Right renal pelvis (tissue), 4 donors: ENCODE measurements around the gene PCCA. TPM values are rescaled to one million over a fixed set of nuclear protein-coding genes. Genes with fewer than 3 reads are reported as not detected.

Source experiments
- DNase-seq, 4 donors: peaks; one replicate each; pipeline ENCODE4 v3.0.0-alpha.2; 2013; ENCODE audit warnings: low read depth in 4 of 4, low spot score in 3 of 4, missing footprints in 1 of 4
- polyA plus RNA-seq, 4 donors: library from polyadenylated mRNA; unstranded; fragments of 120-200 nt; gene quantifications; one replicate each; pipeline ENCODE4 v1.2.1, GENCODE V29; 2013; ENCODE audit not compliant: insufficient read length in 4 of 4

The PCCA gene
- polyA plus RNA-seq, 4 donors: 50.8 to 70.4 (median 65.4) TPM

GRCh38 chr13:100442095-100442832 is 353.4 kb downstream of the PCCA start:
- no peak for DNase-seq

GRCh38 chr13:100443278-100443997 is 354.5 kb downstream of the PCCA start:
- no peak for DNase-seq

- DNase-seq: no peak
Measured at GRCh38 chr13:100443998-100444328, 355.1 kb downstream of the PCCA start.

DNA sequence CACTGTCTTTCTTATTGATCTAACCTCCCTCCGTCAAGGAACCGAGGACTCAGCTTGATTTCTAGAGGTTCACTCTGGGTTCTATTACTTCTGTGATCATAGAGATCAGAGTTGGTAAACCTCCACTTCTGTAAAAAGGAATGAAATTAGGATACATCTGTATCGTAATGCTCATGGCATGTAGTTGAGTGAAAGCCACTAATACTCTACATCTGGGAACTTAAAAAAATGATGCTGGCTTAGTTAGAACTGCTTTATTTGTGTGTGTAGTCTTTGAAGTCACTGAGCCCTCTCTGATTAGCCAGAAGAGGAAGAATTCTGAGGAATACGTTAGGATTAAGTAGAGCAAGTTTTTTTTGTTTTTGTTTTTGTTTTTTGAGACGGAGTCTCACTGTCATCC is 358.9 kb downstream of the PCCA start:
- DNase-seq: no peak

GRCh38 chr13:100451923-100452322 is 363.0 kb downstream of the PCCA start:
- DNase-seq: no peak

DNA sequence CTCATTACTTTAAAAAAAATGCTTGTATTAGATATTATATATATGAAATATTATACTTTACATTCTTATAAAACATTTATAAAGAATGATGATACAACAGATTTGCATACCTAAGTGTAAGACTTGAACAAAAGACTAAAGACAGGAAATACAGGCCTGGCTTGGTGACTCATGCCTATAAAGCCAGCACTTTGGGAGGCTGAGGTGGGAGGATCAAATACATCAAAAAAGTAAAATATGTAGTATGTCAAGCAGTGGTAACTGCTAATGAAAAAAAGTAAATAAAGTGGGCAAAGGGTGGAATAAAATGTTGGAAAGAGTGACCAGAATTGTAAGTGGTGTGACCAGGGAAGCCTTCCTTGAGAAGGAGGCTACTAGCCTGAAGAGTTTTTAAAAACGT is 366.0 kb downstream of the PCCA start:
- no peak for DNase-seq

DNA sequence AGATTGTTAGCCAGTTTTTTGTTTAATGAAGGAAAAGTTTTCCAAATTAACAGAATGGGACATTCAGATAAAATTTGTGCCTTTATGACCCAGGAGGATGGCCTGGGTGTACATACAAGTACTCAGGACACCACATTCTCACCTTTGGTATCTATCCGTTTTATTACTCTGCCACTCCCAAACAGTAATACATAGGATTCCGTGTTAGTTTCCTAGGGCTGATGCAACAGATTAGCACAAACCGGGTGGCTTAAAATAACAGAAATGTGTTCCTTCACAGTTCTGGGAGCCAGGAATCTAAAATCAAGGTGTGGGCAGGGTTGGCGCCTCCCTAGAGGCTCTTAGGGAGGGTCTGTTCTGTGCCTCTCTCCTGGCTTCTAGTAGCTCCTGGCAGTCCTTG is 369.8 kb downstream of the PCCA start:
- no peak for DNase-seq

GRCh38 chr13:100459747-100460146 is 370.9 kb downstream of the PCCA start:
- DNase-seq: no peak

- DNase-seq: no peak
Measured at GRCh38 chr13:100460266-100460665, 371.4 kb downstream of the PCCA start.

DNA sequence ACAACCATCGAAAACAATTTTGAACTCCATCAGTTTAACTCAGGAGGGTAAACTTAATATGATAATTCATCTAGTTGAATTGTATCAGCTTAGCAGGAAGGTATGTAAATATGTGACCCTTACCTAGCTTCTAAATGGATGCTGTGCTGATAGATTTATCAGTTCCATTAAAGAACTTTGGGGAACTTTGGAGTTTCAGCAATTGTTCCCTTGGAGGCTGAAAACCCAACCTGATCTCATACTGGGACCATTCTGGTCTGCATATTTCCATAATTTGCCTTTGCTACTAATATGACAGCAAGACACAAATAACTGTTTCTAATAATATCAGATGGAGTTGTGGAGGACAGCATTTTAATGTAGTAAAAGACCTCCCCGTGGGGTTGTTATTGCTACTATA is 371.9 kb downstream of the PCCA start:
- no peak for DNase-seq

DNA sequence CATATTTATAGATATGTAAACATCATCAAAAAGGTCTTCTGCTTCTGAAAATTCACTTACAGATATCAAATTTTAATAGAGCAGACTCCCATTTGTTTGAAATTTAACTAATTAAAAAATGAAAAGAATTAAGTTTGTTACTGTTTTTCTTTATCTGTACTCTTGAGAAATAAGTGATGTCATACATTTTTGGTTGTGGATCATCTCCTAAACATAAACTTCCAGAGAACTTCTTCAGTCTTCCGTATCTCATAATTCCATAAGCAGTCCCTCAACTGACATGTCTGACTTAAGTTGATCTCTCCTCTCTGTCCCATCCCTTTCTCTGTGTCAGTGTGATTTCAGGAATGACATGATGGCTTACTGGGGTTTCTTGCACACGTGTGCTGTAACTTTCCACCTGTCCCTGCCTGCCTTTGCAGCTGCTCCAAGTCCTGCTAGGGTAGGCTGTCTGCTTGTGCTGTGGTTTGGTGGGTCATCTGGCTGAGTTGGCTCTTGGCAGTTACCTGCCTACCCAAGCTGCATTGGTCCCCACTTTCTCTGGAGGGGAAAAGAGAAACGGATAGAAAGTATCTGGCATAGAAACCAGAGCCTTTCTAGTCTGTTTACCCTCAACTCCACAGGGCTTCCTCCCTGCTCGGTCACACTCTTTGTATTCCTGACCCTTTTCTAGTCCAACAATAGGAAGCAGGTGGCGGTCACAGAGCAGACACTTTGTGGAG is 372.6 kb downstream of the PCCA start:
- no peak for DNase-seq

- no peak for DNase-seq
Measured at GRCh38 chr13:100464006-100464405, 375.1 kb downstream of the PCCA start.

- no peak for DNase-seq
Measured at GRCh38 chr13:100465558-100465957, 376.7 kb downstream of the PCCA start.

DNA sequence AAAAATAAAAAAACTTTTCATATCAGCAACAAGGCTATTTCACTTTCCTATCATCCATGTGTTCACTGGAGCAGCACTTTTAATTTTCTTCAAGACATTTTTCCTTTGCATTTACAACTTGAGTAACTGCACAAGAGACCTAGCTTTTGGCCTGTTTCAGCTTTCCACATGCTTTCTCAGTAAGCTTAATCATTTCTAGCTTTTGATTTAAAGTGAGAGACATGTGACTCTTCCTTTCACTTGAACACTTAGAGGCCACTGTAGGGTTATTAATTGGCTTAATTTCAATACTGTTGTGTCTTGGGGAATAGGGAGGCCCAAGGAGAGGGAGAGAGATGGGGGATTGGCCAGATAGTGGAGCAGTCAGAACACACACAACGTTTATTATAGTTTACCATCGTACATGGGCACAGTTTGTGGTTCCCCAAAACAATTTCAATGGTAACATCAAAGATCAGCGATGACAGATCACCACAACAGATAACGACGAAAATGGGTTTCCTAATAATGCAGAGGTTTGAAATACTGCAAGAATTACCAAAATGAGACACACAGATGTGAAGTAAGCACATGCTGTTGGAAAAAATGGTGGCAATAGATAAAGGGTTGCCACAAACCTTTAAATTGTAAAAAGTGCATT is 382.1 kb downstream of the PCCA start:
- no peak for DNase-seq

DNA sequence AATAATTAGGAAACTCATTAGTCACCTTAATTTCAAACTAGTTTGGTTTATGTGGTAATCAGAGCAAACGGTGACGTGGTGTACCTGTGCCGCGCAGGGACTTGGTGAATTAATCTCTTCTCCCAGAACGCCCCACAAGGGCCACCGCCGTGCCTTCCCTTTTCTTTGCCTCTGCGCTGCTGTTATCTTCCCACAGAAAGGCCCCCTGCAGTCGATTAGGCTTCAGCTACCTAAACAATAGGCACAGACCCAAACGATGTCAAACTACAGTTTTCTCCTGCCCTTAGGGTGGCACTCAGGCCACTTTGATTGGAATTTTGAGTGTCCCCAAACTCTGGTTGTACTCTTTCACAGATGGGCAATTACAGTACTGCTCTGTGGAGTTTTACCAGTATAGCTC is 384.2 kb downstream of the PCCA start:
- no peak for DNase-seq

DNA sequence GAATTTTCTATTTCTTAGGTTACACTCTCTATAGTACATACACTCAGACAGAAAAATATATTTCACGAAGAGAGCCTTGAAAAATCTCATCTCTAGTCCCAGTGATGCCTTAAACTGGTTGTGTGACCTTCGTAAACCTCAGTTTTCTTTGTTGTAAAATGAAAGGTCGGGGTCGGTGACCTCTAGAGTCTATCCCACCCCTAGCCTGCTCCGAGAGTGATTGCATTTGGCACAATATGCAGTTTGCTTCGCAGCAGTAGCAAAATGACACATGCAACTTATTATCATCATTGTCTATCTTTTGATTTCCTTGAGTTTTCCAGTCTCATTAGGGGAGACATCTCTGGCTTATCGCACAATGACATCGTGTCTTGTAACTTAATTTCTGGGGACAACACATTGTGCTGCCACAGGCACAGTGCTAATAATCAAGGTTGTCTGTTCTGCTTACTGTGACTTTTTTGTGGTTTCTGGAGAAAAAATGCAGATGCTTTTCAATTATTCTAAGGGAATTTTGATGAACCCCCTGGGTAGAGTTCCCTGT is 384.7 kb downstream of the PCCA start:
- DNase-seq: no peak

DNA sequence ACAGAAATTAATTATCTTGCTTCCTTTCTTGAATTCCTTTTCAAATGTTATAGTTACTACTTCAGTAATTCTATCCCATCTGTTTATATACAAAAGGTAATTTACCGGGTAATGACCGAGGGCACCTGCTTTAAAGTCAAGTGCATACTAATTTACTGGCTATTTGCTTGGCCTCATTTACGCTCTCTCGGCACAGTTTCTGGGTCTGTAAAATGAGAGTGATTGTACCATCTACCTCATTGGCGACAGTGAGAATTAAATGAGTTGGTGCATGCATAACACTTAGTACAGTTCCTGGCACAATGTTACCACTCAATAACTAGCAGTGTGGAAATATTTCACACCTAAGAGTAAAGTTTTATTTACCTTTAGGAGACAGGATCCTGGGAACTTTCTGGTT is 388.1 kb downstream of the PCCA start:
- DNase-seq: no peak

DNA sequence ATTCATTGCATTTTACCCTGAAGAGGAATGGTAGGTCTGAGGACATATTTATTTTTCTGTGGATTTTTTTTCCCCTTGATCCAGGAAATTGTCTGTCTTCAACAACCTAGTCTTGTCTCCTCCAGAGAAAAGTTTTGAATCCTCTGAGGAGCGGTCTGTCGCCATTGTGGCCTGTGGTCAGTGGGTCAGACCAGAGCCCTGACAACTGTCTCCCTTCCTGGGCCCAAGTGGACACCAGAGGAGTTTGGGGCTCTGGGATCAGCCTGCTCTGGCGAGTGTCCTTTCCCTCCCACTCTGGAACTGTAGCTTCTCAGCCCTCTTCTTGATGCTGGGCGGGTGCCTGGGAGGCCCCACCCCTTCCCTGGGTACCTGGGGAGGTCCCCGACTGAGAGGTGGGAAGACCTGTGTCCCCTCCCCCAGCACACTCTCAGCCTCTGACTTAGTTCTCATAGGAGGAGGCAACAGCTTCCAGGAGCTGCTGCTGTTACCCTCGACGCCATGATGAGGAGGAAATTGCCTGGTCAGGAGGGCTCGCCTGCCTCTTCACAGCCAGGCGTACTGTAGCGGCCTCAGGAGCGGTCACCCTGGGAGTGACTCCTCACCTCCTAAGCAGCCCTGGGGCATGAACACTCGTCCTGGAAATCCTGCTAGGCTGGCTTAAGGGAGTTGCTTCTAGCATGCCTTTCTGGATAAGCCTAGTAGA is 389.4 kb downstream of the PCCA start:
- no peak for DNase-seq

DNA sequence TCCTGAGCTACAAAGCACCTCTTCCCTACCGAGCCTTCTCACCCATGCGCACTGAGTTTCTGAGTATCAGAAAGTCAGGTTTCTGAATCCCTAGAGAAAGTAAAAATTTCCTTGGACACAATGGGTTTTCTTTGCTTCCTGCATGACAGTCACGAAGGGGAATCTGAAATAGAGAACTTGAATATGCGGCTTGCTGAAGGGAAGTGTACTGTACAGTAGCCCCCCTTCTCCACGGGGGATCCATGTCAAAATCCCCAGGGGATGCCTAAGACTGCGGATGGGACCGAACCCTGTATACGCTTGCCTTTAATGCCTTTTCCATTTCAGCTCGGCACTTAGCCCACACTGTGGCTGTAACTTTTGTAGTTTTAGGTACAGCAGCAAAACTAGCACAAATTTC is 391.8 kb downstream of the PCCA start:
- no peak for DNase-seq

DNA sequence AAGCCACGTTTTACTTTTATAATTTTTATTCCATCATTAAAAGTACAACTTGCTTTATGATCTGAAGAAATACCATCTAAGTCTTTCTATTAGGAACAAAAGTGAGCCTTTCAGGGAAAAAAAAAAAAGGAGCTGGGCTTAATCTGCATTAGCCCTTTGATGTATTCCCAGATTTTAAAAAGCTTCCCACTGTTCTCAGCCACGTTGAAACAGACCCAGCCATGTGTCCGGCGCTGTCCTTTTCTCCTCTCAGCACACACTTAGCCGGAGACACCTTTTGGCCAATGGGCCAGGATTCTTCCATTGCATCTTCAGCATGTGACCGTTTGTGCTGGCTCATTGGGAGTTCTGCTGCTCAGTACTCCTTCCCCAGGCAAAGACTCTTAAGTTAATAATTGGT is 394.2 kb downstream of the PCCA start:
- no peak for DNase-seq
